Measurements from ENCODE around the gene KRI1.

GRCh38 chr19:10612499-10613119 is 46.8 kb upstream of the KRI1 start:
- TF ChIP-seq POLR2A (IDR thresholded peaks at IDR 0.05), result no peak
- TF ChIP-seq CTCF (IDR thresholded peaks at IDR 0.05 in 4 of 5, conservative IDR thresholded peaks at IDR 0.05 in 1 of 5), result no peak

Data from gastrocnemius medialis (tissue), 4 donors.